NCI-H1417 treated with DMSO at 0.1 percent for 48 hours (cell line): Measurements from ENCODE around the gene ARHGEF12.
"Not testable (repeated sequence)": the region's sequence is repeated elsewhere in the genome, so short reads cannot be mapped to it uniquely, and the experiment has no call there.

Source experiments
- DNase-seq: peaks from one replicate; lab custom pipeline; 2025; lab: John Stamatoyannopoulos, UW

The ARHGEF12 gene

DNA sequence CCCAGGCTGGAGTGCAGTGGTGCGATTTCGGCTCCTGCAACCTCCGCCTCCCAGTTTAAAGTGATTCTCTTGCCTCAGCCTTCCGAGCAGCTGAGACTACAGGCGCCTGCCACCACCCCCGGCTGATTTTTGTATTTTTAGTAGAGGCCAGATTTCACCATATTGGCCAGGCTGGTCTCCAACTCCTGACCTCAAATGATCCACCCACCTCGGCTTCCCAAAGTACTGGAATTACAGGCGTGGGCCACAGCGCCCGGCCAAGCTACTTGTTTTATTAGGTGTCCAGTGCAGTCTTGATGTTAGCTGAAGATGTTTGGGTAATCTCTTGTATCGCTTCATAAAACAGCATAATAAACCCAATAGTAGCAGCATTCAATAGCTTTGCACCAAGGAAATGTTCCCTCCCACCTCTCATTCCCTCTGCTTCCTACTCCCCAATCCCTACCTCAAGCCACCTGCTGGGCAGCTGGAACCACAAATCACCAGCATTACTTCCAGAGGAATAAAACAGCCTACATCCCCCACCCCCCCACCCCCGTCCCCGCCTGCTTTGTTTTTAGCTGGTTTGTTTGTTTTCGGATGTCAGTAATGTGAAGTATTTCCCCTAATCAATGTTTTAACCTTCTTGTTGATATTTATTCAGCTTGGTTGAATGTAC is 164.3 kb downstream of the ARHGEF12 start:
- no peak for DNase-seq

DNA sequence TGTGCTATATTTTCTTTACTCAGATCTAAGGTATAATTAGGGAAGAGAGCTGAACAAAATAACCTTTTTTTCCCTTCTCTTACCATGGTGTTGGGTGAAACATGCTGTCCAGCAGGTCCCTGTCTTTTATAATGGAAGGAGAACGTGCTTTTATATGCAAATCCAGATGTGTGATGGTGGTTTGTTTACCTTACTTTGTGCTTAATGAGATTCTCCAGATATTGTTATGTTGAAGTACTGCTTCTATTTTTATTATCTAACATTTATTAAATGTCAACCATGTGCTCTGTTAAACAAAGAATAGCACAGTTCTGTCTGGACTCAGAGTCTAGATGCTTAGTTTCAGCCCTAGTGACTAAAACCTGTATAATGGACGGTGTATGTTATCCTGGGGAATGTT is 165.2 kb downstream of the ARHGEF12 start:
- peak; percentile 15 for DNase-seq

GRCh38 chr11:120501976-120502755 is 166.0 kb downstream of the ARHGEF12 start:
- DNase-seq, result no peak

DNA sequence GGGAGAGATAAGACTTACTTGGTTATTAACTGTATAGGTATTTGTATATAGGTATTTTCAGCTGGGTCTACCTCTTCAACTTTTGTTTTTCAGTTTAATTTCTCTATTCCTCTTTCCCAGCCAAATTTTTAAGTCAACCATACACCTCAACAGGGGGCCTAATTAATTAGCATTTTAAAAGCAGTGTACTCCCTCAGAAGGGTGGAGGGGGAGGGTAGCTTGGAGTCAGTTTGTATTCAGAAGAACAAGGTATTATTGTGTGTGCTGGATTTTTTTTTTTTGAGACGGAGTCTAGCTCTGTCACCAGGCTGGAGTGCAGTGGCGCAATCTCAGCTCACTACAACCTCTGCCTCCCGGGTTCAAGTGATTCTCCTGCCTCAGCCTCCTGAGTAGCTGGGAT is 167.3 kb downstream of the ARHGEF12 start:
- not testable (repeated sequence) for DNase-seq

- DNase-seq, result no peak
These were observed 169.7 kb downstream of the ARHGEF12 start for GRCh38 chr11:120505801-120506425.

DNA sequence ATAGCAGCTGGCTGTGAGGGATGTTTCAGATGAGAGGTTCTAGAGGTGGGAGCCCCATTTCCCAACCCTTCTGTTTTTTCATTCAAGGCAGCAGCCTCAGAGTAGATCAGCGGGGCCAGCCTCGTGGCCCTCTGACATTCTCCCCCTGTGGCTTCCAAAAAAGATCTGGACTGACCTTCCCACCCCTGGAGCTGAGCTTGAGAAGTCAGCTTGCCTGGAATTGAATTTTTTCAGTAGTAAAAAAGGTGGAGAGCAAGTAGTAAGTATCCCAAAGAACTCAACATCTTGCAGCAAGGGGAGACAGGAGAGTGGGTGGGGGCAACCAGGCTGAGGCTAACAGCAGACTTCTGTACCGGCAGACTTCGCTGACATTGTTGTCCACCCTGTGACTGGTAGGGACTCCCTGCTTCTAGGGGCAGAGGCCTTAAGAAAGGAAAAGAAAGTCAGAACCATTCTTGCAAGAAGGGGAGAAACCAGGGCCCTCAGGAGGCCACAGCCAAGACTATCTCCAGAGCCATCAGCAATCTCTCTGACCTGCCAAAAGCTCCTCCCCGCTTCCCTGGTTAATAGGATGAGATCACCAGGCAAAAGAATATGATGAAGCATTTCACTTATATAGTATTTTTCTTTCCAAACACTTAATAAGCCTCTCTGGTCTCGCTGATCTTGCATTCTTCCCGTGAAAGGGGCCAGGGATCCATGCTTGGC is 173.3 kb downstream of the ARHGEF12 start:
- no peak for DNase-seq

DNA sequence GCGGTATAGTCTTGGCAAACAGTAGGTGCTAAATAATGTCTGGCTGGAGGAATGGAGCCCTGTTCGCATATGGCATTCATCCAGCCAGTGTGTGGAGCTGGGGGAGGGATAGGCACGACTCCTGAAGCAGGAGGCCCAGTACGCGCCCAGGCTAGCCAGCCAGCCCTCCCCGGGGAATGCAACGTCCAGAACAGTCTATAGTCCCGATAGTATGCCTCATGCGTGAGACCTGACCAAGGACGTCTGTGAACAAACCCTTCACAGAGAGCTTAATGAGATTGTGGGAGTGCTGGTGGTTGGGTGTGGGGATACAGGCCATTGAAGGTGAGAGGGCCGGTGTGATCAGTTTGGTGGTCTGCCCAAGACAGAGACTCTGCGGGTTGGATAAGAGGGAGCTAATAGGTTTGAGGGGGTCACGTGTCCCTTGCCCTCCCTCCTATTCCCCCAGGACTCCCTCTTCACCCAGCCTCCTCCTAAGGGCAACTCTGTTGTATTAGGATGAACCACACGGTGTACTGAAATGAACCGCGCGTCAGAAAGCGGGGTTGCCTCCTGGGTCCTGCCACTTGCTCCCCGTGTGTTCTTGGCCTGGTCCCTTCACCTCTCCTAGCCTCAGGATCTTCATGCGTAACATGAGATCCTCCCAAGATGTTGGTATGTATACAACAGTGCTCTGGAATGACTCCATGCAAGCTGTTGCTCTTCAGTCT is 174.3 kb downstream of the ARHGEF12 start:
- DNase-seq, result no peak

DNA sequence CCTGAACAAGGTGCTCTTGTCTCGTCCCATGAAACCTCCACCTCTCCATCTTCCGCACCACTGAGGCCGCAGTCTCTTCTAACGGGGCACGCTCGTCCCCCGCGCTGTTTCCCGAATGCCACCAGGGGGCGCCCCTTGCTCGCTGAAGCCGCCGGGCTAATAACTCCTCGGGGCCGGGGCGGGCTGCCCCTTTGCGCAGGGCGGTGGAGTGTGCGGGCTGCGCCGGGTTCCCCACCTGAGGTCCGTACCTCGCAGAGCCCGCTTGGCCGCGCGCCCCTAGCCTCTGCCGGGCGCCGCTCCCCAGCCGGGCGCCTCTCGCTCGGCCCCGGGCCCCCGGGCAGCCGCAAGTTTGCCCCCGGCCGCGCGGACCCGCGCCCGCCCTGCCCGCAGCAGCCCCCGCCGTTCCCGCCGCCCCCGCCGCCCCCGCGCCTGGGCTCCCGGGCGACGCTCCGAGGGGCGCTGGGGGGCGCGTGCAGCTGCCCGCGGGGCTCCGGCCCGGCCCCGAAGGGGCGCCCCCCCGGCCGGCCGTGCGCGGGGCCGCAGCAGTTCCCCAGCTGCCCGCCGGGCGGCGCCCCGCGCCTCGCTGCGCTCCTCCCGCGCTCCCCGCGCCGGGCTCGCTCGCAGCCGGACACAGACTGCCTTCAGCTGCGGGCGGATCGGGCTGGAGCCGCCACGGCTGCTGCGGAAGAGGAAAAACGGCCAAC is 175.1 kb downstream of the ARHGEF12 start, which contains the start of gene GRIK4:
GRIK4 (plus strand) TSS at position 633 of the 704 bp plus-strand sequence. CDS start 148,571 bp downstream, outside the sequence.
- peak; percentile 33 for DNase-seq

- no peak for DNase-seq
These were observed 175.9 kb downstream of the ARHGEF12 start for GRCh38 chr11:120511820-120512738.

DNA sequence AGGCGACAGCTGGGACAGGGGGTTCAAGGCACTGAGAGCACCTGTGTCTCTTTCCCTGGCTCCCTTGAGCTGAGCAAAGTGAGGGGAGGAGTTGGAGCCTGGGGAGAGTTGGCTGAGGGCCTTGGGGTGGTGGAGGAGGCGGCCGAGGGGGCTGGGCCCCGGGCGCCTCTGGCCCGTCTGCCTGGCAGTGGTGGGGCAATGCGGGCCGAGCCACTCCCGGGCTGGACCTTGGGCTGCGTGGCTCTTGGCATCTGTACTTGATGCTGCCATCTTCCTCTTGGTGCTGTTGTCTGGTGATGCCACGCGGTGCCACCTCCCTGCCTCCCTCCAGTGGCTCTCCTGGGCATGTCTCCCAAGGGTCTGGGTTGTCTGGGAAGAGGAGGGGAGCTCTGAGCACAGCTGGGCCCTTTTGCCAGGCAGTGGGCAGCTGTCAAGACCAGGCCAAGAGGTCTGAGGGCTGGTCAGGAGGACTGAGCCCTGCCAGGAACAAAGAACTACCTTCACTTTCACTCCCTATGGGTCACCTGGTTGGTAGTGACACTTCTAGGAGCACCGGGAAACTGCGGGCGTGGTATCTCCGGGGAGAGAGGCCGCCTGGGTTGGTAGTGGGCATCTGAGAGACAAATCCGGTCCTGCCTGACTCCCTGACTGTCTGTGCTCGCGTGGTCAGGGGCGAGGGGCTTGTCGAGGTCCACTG is 176.7 kb downstream of the ARHGEF12 start:
- no peak for DNase-seq

DNA sequence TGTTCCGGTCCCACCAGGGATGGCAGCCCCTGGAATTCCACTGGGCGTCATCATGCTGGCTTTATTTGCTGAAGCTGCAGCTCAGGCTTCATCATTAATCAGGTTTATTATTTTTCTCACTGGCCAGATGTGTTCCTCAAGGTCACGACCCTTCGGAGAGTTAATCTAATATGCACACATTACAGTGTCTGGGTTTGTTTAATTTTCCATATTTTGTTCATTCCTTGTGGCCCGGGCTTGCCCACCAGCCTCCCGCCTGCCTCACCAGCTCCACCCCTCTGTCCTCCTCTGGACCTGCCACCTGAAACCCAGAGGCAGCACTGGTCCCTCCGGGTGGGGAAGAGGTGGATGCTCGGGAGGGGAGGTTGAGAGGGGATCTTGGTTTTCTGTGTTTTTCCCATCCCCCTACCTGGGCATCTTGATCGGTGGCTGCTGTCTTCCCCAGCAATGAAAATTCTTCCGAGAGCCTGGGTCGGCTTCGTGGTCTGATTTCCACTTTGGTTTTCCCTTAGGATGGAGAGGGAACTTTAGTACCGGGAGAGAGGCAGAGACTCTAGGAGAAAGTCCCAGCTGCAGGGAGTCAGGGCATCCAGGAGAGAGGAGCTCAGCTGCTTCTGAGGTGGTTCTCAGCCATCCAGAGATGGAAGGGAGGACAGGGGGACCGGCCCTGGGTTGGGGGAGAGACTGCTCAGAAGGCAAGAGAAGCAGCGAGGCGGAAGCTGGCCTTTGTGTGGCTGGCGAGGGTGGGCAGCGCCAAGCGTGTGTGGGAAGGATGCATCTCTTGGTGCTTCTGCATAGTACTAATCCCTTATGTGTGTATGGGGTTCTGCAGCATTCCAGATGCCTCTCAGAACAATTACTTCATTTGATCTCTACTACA is 177.5 kb downstream of the ARHGEF12 start:
- DNase-seq, result no peak

- DNase-seq, result no peak
These were observed 178.4 kb downstream of the ARHGEF12 start for GRCh38 chr11:120514541-120515121.

DNA sequence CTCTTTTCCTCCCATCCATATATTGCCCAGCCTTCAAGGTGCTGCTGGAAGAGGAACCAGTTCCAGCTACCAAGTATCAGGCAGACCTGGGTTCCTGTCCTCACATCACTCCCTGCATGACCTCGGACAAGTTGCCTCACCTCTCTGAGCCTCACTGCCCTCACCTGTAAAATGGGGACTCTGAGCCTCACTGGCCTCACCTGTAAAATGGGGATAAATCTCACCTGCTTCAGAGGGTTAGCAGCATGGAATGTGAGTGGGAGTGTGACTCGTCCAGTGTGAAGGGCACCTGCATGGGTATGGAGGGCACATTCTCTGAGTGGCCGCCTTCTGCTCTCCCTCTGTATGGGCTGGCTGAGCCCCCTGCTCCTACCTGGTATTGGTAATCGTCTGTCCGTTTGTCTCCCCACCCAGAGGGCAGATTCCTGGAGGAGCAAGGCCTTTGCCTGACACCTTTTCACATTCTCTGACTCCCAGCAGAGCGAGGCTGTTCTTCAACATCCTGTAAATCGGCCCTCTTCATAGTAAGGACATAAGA is 179.0 kb downstream of the ARHGEF12 start:
- DNase-seq, result no peak

- DNase-seq, result no peak
These were observed 180.5 kb downstream of the ARHGEF12 start for GRCh38 chr11:120516461-120517389.

- DNase-seq, result no peak
These were observed 181.2 kb downstream of the ARHGEF12 start for GRCh38 chr11:120517390-120517761.

GRCh38 chr11:120517801-120518291 is 181.6 kb downstream of the ARHGEF12 start:
- no peak for DNase-seq
